Heart left ventricle (tissue), 13 donors: ENCODE measurements around the gene UVSSA.

Source experiments
- POLR2A ChIP-seq, 2 donors: fragments of 450-650 bp; IDR thresholded peaks; one replicate each; pipeline ENCODE4 v1.6.1; 2017; ENCODE audit warnings: antibody characterized with exemption in 2 of 2, mild to moderate bottlenecking in 2 of 2, moderate library complexity in 2 of 2
- TF ChIP-seq, protein P1 (sequence below), 12 donors: fragments of 200-600 bp; sonication (generic) in 4 of 12; IDR thresholded peaks; one replicate each; pipeline versions ENCODE4 v1.5.0 to v1.8.0; 2018 to 2022; ENCODE audit warnings: antibody characterized with exemption in 12 of 12, mild to moderate bottlenecking in 5 of 12
- donor health status: ischemic (EF 13 %, LVEDD 7.1; RV severe dilation, severe dysfunction).
- donor health status: DM: no; HTN: yes; CAD: no.
- donor health status: DM: no; HTN: no; CAD: no.
- donor health status: ischemic (EF 25% LVEDD 6.9; RV normal size, moderate dysfunction).
- donor health status: ischemic (EF 25% LVEDD 5.7; RV mildly dilated, moderate dysfunction).
- donor health status: ischemic (EF 35%, LVEDD 5.7; RV mildly dilated, moderate dysfunction).
- donor health status: nonischemic (EF 11% LVEDD 7.7; RV severe dilation, severe dysfunction).
- donor health status: DM: yes; HTN: yes; CAD: no.
- donor health status: PGD.
- donor health status: ischemic (EF 29% LVEDD 5.4; RV normal size, mild dysfunction).
- donor health status: nonischemic (EF 23%, LVEDD 6.1; RV moderate dilation, normal function).

DNA sequence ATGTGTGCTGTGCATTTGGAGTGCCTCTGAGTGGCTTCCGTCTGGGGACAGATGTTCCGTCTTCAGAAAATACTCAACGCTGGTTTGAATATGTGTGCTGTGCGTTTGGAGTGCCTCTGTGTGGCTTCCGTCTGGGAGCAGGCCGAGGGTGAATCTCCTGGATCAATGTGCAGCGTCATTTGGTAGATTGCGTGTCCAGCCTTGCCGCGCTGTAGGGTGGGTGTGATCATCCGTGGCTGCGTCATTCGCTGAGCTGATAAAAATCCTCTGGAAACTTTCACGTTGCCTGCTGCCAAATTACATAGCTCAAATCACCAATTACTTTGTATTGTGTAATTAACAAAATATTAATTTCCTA lies 12.1 kb downstream of the UVSSA start:
- TF ChIP-seq POLR2A (IDR thresholded peaks at IDR 0.05): no peak
- TF ChIP-seq, protein P1, sequence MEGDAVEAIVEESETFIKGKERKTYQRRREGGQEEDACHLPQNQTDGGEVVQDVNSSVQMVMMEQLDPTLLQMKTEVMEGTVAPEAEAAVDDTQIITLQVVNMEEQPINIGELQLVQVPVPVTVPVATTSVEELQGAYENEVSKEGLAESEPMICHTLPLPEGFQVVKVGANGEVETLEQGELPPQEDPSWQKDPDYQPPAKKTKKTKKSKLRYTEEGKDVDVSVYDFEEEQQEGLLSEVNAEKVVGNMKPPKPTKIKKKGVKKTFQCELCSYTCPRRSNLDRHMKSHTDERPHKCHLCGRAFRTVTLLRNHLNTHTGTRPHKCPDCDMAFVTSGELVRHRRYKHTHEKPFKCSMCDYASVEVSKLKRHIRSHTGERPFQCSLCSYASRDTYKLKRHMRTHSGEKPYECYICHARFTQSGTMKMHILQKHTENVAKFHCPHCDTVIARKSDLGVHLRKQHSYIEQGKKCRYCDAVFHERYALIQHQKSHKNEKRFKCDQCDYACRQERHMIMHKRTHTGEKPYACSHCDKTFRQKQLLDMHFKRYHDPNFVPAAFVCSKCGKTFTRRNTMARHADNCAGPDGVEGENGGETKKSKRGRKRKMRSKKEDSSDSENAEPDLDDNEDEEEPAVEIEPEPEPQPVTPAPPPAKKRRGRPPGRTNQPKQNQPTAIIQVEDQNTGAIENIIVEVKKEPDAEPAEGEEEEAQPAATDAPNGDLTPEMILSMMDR (IDR thresholded peaks at IDR 0.05): no peak
